AG20443 (cell line): Measurements from ENCODE around the gene NOS1.

Experiments
- DNase-seq: peaks from one replicate; pipeline ENCODE4 v3.0.0; 2012; ENCODE audit warnings: low spot score, mixed read lengths

Gene NOS1

GRCh38 chr12:117329756-117330155, 31.7 kb downstream of the NOS1 start:
- DNase-seq: no peak

GRCh38 chr12:117328556-117329100, 32.8 kb downstream of the NOS1 start:
- DNase-seq: no peak

- no peak for DNase-seq
Measured at GRCh38 chr12:117322428-117322827, 39.0 kb downstream of the NOS1 start.

GRCh38 chr12:117321572-117321971, 39.9 kb downstream of the NOS1 start:
- DNase-seq: no peak

DNA sequence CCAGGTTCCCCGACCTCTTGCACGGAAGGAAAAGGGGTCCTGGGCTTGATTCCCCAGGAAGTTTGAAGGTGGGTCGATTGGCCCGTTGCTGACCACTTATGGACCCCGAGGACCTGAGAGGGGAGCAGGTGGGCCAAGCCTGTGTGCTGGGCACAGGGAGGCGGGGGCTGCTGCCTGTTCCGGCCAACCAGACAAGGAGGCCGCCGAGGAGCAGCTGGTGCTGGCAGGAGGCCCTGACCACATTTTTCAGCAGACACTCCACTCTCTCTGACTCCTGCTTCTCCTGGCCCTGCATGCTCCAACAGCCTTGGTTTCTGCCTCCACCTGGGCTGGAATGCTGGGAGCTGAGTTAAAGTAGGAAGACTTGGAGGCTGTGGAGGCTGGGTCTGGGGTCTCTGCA, 42.8 kb downstream of the NOS1 start:
- no peak for DNase-seq

- no peak for DNase-seq
Measured at GRCh38 chr12:117316336-117316735, 45.1 kb downstream of the NOS1 start.

- no peak for DNase-seq
Measured at GRCh38 chr12:117313926-117314325, 47.5 kb downstream of the NOS1 start.

DNA sequence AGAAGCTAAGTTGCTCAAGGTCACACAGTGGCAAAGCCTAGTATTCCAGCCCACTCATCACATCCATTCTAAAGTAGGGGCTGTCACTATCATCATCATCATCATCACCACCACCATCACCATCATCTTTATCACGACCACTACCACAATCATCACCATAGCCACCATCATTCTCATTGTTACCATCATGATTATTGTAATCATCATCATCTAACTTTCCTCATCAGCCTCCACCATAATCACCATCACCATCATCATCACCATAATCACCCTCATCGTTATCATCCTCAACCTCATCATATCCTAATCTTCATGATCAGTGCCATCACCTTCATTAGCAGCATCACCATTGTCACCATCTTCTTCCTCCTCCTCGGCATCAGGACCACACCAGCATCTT, 48.7 kb downstream of the NOS1 start:
- no peak for DNase-seq

DNA sequence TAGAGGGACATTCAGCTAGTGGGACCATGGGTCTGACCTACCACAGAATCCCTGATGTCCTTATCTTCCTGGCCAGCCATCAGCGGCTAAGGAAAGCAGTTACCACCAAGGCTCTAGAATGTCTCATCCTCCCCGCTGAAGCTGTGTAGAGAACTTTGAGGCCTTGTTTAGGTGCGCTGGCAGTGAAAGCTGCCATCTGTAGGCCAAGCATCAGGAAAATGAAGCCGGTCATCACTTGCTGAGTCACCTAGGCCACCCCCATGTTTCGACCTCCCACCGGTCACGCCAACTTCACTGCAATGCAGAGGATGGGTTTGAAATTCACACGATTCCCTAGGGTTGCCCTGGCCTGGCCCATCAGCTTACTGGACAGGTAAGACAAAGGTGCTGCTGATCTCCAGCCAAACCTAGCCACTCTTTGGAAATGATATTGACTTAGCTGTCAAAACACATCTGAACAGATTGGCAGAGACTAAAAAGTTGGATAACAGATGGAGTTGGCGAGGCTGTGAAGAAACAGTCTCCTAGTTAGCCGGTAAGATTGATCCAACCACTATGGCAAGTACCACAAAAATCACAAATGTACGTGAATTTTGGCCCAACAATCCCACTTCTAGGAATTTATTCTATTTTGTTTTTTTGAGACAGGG, 52.0 kb downstream of the NOS1 start:
- no peak for DNase-seq

- DNase-seq: no peak
Measured at GRCh38 chr12:117300174-117300573, 61.3 kb downstream of the NOS1 start.

DNA sequence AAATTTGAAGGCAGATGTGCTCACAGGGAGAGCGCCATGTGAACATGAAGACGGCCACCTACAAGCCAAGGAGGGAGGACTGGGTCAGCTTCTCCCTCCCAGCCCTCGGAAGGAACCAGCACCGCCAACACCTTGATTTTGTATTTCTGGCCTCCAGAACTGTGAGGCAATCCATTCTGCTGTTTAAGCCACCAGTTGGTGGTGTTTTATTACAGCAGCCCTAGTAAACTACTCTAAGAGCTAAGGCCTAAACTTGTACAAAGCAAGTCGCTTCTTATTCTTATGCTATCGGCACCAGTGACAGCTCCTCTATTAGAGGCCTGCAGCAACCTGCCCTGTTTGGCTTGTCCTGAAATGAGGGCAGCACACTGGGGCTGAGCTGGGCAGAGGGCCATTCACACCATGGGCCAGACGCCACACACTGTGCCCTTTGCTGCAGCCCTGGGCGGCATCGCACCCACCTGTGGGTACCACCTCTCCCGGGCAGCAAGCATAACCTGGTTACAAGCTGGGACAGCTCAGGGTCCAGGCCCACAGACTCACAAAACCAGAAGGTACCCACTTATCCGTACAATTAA, 62.7 kb downstream of the NOS1 start:
- DNase-seq: no peak

- no peak for DNase-seq
Measured at GRCh38 chr12:117298191-117298590, 63.2 kb downstream of the NOS1 start.

DNA sequence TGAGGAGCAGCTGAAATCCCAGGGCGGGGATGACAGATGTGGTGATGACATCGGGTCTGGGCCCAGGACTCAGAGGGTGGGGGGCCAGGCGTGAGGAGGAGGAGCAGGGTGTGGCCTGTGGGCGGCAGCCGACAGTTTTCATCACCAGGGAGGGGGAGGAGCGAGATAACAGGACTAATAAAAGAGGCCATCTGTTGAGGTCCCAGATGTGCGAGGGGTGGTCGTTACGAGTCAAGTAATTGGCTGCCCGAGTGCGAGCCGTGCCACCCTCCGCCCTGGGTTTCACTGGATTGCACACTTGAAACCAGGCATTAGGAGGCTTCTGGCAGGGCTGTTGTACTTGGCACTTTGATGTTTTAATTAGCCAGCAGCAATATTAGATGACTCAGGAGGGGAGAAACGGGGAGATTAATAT, 67.2 kb downstream of the NOS1 start:
- DNase-seq: no peak

- no peak for DNase-seq
Measured at GRCh38 chr12:117293510-117293909, 67.9 kb downstream of the NOS1 start.

- DNase-seq: no peak
Measured at GRCh38 chr12:117292688-117293087, 68.7 kb downstream of the NOS1 start.

DNA sequence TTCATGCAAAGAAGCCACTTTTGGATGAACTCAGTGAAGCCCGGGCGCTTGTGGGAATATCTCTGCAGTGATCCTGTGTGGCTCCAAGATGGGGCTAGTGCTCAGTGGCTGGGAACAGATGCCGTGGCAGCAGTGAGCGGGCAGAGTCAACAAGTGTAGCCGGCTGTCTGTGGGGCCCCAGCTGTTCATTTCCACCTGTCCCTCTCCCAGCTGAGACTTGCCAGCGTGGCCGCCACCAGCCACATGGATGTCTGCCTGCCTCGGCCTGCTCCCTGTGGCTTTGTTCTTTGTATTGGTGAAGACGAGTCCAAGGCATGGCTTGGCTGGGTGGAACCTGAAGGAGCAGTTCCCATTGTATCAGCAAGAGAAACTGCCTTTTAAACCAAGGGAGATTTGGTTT, 77.3 kb downstream of the NOS1 start:
- no peak for DNase-seq

GRCh38 chr12:117282490-117282889, 78.9 kb downstream of the NOS1 start:
- no peak for DNase-seq

DNA sequence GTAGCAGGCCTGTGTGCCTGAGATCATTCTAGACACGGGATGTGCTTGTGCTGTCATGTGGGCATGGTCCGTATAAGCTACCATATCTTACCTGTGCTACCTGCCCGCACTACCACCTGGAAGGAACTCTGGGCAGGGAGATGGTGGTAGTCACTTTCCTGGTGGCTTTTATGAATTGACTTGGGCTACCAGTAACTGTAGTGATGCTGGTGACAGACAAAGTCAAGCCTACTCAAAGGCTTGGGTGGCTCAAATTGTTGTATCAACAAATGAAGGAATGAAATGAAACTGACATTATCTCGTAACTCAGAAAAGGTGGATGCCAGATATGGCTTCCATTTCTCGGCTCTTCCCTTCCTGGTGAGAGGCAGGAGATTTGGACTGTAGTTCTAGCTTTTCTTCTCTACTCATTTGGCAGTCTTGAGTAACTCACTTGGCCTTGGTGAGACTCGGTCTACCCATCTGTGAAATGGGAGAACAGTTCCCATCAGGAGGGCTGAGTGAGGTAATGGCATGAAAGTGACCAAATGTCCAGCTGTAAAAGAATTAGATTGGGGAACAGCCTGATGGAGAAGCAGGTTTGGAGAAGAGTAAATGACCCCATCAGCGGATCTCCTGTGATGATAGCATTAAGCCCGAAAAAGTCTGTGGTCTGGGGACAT, 81.3 kb downstream of the NOS1 start:
- DNase-seq: no peak

- DNase-seq: no peak
Measured at GRCh38 chr12:117279606-117280005, 81.8 kb downstream of the NOS1 start.

DNA sequence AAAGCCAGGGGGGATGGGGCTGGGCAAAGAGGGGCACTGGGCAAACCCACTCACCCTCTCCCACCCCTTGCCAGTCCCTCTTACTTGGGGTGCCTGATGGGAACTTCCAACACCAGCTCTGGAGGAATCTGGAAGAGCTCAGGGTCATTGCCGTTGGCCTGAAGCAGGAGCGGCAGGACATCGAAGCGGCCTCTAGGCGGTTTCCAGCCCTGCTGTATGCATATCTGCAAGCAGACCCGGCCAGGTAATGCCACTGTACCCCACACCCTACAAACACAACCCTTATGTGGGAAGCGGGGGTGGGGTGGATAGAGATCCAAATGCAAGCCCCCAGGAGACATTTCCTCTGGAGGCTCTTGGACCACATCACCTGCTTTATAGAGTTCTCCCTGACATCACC, 83.6 kb downstream of the NOS1 start:
- no peak for DNase-seq

GRCh38 chr12:117273091-117273490, 88.3 kb downstream of the NOS1 start:
- no peak for DNase-seq

- DNase-seq: no peak
Measured at GRCh38 chr12:117272690-117273089, 88.7 kb downstream of the NOS1 start.

GRCh38 chr12:117262749-117263148, 98.7 kb downstream of the NOS1 start:
- no peak for DNase-seq
